ENCODE data around the gene ADD1. TPM values are rescaled to one million over a fixed set of nuclear protein-coding genes. Genes with fewer than 3 reads are reported as not detected.

Gene ADD1
- polyA plus RNA-seq, 1 donor (not counting 4 experiments of a cell fraction or from before 2014, with no cell fraction given), result 109 TPM

DNA sequence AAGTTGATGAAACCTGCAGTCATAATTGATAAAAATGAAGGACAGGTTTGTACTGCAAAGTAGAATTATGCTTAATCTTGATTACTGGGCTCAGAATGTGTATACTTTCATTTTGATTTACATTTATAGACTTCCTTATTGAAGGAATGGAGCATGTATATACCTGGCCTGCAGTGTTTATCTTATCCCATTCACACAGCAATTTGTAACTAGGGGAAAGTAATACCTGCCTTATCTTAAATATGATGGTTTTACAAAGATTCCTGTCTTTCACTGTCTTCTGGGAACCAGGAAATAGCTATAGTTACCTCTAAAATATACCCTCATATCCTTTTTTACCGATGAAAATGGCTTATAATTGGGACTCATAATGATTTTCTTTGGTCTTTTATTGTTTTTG lies 29.7 kb downstream of the ADD1 start:
- H2AFZ ChIP-seq (ENCODE audit: control insufficient read depth, low read length), result no peak overlapping the region
- H3K4me3 ChIP-seq (ENCODE audit: control insufficient read depth in 2 of 3, extremely low read depth in 1 of 3, insufficient read depth in 2 of 3, low read depth in 1 of 3, low read length in 3 of 3), result no peak overlapping the region
- H4K20me1 ChIP-seq (ENCODE audit: control insufficient read depth, extremely low read depth, insufficient read depth, low read length), result peaks cover 8% of the 10 kb centered on the region
- no peaks in the 10 kb centered on the region for H3K4me1 ChIP-seq (ENCODE audit: control insufficient read depth, extremely low read depth, insufficient read depth, low read length)
- H3K9ac ChIP-seq (ENCODE audit: control insufficient read depth, extremely low read depth, insufficient read depth, low read length), result no peak overlapping the region
- no peaks in the 10 kb centered on the region for H3K27me3 ChIP-seq (ENCODE audit: control insufficient read depth, extremely low read depth, insufficient read depth, low read length)
- dilution Hi-C loops (cut with MboI; ENCODE audit: extremely low pct_ligation_motif_present, low sequenced_read_pairs), result no loop called here
- no peaks in the 10 kb centered on the region for H3K9me3 ChIP-seq (ENCODE audit: control insufficient read depth, low read depth, low read length)
- no peaks in the 10 kb centered on the region for H3K9me1 ChIP-seq (ENCODE audit: control insufficient read depth, extremely low read depth, insufficient read depth, low read length)
- peaks cover 77% of the 10 kb centered on the region for H3K79me2 ChIP-seq (ENCODE audit: control insufficient read depth, insufficient read depth, low read length)
- no peak overlapping the region for H3K4me2 ChIP-seq (ENCODE audit: control insufficient read depth, extremely low read depth, insufficient read depth, low read depth, low read length)
- TF ChIP-seq, protein P1, sequence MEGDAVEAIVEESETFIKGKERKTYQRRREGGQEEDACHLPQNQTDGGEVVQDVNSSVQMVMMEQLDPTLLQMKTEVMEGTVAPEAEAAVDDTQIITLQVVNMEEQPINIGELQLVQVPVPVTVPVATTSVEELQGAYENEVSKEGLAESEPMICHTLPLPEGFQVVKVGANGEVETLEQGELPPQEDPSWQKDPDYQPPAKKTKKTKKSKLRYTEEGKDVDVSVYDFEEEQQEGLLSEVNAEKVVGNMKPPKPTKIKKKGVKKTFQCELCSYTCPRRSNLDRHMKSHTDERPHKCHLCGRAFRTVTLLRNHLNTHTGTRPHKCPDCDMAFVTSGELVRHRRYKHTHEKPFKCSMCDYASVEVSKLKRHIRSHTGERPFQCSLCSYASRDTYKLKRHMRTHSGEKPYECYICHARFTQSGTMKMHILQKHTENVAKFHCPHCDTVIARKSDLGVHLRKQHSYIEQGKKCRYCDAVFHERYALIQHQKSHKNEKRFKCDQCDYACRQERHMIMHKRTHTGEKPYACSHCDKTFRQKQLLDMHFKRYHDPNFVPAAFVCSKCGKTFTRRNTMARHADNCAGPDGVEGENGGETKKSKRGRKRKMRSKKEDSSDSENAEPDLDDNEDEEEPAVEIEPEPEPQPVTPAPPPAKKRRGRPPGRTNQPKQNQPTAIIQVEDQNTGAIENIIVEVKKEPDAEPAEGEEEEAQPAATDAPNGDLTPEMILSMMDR (optimal IDR thresholded peaks at IDR 0.05 in 1 of 3, IDR thresholded peaks at IDR 0.05 in 1 of 3, conservative IDR thresholded peaks at IDR 0.05 in 1 of 3; ENCODE audit: extremely low read depth in 1 of 3, insufficient read depth in 2 of 3, low read length in 3 of 3), result no peak
- no peak for TF ChIP-seq EZH2 (IDR thresholded peaks at IDR 0.05; ENCODE audit: low read length)
- no peak for FAIRE-seq
- no peak for DNase-seq (ENCODE audit: low read depth, low spot score)
- H3K36me3 ChIP-seq (ENCODE audit: control insufficient read depth in 2 of 2, extremely low read depth in 1 of 2, insufficient read depth in 2 of 2, low read length in 2 of 2), result peaks cover 2% of the 10 kb centered on the region in 2 experiments
- no peak overlapping the region for H3K27ac ChIP-seq (ENCODE audit: control insufficient read depth, insufficient read depth, low read length)

DNA sequence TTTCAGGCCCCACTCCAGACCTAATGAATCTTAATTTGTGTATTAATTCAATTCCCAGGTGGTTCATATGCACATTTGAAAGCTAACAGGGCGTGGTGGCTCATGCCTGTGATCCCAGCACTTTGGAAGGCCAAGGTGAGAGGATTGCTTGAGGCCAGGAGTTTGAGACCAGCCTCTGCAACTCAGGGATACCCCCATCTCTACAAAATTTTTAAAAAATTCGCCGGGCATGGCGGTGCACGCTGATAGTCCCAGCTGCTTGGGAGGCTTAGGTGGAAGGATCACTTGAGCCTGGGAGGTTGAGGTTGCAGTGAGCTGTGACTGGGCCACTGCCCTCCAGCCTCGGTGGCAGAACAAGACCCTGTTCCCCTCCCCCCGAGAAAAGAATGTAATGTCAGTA lies 31.2 kb downstream of the ADD1 start:
- dilution Hi-C loops (cut with MboI; ENCODE audit: extremely low pct_ligation_motif_present, low sequenced_read_pairs), result no loop called here
- Histone ChIP-seq H3K27ac (ENCODE audit: control insufficient read depth, insufficient read depth, low read length) (no peak overlapping the region), H3K4me3 (ENCODE audit: control insufficient read depth in 2 of 3, extremely low read depth in 1 of 3, insufficient read depth in 2 of 3, low read depth in 1 of 3, low read length in 3 of 3) (no peak overlapping the region), H3K9ac (ENCODE audit: control insufficient read depth, extremely low read depth, insufficient read depth, low read length) (no peak overlapping the region), H3K9me1 (ENCODE audit: control insufficient read depth, extremely low read depth, insufficient read depth, low read length) (no peaks in the 10 kb centered on the region), H3K4me2 (ENCODE audit: control insufficient read depth, extremely low read depth, insufficient read depth, low read depth, low read length) (no peak overlapping the region), H3K9me3 (ENCODE audit: control insufficient read depth, low read depth, low read length) (no peaks in the 10 kb centered on the region), H3K4me1 (ENCODE audit: control insufficient read depth, extremely low read depth, insufficient read depth, low read length) (no peaks in the 10 kb centered on the region), H3K36me3 (ENCODE audit: control insufficient read depth in 2 of 2, extremely low read depth in 1 of 2, insufficient read depth in 2 of 2, low read length in 2 of 2) (peaks cover 2% of the 10 kb centered on the region in 2 experiments), H3K79me2 (ENCODE audit: control insufficient read depth, insufficient read depth, low read length) (peaks cover 70% of the 10 kb centered on the region), H2AFZ (ENCODE audit: control insufficient read depth, low read length) (no peak overlapping the region), H3K27me3 (ENCODE audit: control insufficient read depth, extremely low read depth, insufficient read depth, low read length) (no peaks in the 10 kb centered on the region), H4K20me1 (ENCODE audit: control insufficient read depth, extremely low read depth, insufficient read depth, low read length) (no peaks in the 10 kb centered on the region)
- no peak for FAIRE-seq
- DNase-seq (ENCODE audit: low read depth, low spot score), result no peak
- TF ChIP-seq, protein P1 (optimal IDR thresholded peaks at IDR 0.05 in 1 of 3, IDR thresholded peaks at IDR 0.05 in 1 of 3, conservative IDR thresholded peaks at IDR 0.05 in 1 of 3; ENCODE audit: extremely low read depth in 1 of 3, insufficient read depth in 2 of 3, low read length in 3 of 3), result no peak
- no peak for TF ChIP-seq EZH2 (IDR thresholded peaks at IDR 0.05; ENCODE audit: low read length)
